ENCODE data around the gene ALOX5AP. TPM values are rescaled to one million over a fixed set of nuclear protein-coding genes. Genes with fewer than 3 reads are reported as not detected.

ALOX5AP gene
- total and polyA plus RNA-seq, 10 of the 15 experiments (the other 5 are each of a cell fraction or from before 2014, with no cell fraction given), result 45.9 to 426 (median 109) TPM

DNA sequence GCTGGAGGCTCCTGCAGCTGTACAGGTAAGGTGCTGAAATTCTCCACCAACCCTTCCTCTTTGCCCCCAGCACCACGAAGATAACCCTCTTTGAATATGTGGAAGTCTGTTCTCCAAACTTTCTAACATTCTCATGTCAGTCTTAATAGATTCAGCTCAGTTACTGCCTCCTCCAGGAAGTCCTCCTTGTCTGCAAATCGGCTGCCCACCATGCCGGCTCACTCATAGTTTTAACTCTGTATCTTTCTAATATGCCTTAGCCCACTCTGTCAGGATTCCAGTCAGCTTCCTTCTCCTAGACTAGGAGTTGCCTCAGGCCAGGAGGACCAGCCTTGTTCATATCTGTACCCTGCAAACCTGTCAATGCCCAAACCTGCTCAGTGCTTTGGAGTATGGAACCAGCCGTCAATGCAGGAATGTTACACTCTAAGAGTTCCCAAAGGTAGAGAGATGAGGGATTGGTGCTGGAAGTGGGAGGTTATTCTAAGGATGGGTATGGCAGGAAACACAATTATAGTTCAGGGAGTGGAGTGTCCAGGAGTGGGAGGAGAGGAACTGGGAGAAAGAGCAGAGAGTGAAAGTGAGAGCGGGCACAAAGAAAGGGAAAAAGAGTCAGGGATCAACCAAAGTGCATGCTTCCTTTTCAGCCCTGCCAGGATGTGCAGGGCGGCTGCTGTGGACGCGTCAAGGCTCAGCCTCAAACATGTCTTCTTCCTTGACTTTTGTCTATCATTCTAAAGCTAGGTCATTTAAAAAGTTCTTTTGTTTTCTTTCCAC is 38.0 kb upstream of the ALOX5AP start:
- intact Hi-C loops (cut with micrococcal nuclease; ENCODE audit: unreplicated experiment) (no loop called here), in situ Hi-C loops (cut with MboI) (no loop called here)
- H2AFZ ChIP-seq (ENCODE audit: control insufficient read depth, low read depth, low read length), result no peak overlapping the region
- no peaks in the 10 kb centered on the region for H3K9me3 ChIP-seq (replicated peaks; ENCODE audit: control insufficient read depth, insufficient read depth, low read length)
- H3K79me2 ChIP-seq (ENCODE audit: control insufficient read depth, insufficient read depth, low read length), result no peaks in the 10 kb centered on the region
- DNase-seq (ENCODE audit: low read depth, low spot score), result no peak
- H3K4me2 ChIP-seq (ENCODE audit: control insufficient read depth, insufficient read depth), result no peak overlapping the region
- no TSS peak for BruUV-seq (replicated peaks)
- CTCF ChIA-PET, result interaction anchor here (0.7 to 0.9 kb wide), 3 partner anchors 10 to 18 kb away, joined by 3 to 4 read pairs (median 3); no protein-coding TSS in a partner anchor
- SMC1A ChIA-PET (ENCODE audit: uncharacterized antibody, unreplicated experiment), result interaction anchor here (0.9 to 1.7 kb wide), 5 partner anchors 7 to 39 kb away, joined by 3 to 4 read pairs (median 3); no protein-coding TSS in a partner anchor
- H3K4me1 ChIP-seq (ENCODE audit: control insufficient read depth, insufficient read depth, low read length), result peaks cover 9% of the 10 kb centered on the region
- H3K9ac ChIP-seq (ENCODE audit: control insufficient read depth, insufficient read depth, low read length), result no peak overlapping the region
- H4K20me1 ChIP-seq (ENCODE audit: control insufficient read depth, insufficient read depth), result no peaks in the 10 kb centered on the region
- TF ChIP-seq EZH2 (IDR thresholded peaks at IDR 0.05; ENCODE audit: borderline replicate concordance, control insufficient read depth, low read depth, low read length), result no peak
- no peak for TF ChIP-seq RBBP5 (conservative IDR thresholded peaks at IDR 0.05)
- TF ChIP-seq, protein P1, sequence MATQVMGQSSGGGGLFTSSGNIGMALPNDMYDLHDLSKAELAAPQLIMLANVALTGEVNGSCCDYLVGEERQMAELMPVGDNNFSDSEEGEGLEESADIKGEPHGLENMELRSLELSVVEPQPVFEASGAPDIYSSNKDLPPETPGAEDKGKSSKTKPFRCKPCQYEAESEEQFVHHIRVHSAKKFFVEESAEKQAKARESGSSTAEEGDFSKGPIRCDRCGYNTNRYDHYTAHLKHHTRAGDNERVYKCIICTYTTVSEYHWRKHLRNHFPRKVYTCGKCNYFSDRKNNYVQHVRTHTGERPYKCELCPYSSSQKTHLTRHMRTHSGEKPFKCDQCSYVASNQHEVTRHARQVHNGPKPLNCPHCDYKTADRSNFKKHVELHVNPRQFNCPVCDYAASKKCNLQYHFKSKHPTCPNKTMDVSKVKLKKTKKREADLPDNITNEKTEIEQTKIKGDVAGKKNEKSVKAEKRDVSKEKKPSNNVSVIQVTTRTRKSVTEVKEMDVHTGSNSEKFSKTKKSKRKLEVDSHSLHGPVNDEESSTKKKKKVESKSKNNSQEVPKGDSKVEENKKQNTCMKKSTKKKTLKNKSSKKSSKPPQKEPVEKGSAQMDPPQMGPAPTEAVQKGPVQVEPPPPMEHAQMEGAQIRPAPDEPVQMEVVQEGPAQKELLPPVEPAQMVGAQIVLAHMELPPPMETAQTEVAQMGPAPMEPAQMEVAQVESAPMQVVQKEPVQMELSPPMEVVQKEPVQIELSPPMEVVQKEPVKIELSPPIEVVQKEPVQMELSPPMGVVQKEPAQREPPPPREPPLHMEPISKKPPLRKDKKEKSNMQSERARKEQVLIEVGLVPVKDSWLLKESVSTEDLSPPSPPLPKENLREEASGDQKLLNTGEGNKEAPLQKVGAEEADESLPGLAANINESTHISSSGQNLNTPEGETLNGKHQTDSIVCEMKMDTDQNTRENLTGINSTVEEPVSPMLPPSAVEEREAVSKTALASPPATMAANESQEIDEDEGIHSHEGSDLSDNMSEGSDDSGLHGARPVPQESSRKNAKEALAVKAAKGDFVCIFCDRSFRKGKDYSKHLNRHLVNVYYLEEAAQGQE (IDR thresholded peaks at IDR 0.05; ENCODE audit: low read depth, low read length), result no peak
- TF ChIP-seq KLF5 (IDR thresholded peaks at IDR 0.05; ENCODE audit: partially characterized antibody), result no peak
- TF ChIP-seq, protein P2, sequence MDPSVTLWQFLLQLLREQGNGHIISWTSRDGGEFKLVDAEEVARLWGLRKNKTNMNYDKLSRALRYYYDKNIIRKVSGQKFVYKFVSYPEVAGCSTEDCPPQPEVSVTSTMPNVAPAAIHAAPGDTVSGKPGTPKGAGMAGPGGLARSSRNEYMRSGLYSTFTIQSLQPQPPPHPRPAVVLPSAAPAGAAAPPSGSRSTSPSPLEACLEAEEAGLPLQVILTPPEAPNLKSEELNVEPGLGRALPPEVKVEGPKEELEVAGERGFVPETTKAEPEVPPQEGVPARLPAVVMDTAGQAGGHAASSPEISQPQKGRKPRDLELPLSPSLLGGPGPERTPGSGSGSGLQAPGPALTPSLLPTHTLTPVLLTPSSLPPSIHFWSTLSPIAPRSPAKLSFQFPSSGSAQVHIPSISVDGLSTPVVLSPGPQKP (IDR thresholded peaks at IDR 0.05; ENCODE audit: low read depth, low read length), result no peak
- TF ChIP-seq CBX5 (IDR thresholded peaks at IDR 0.05; ENCODE audit: low read depth), result no peak
- TF ChIP-seq DPF2 (IDR thresholded peaks at IDR 0.05), result no peak
- TF ChIP-seq SIN3A (IDR thresholded peaks at IDR 0.05; ENCODE audit: low read depth, low read length), result no peak
- TF ChIP-seq HCFC1 (IDR thresholded peaks at IDR 0.05; ENCODE audit: low read length), result no peak
- no peak for TF ChIP-seq HDGF (IDR thresholded peaks at IDR 0.05)
- no peak for TF ChIP-seq BCL11A (IDR thresholded peaks at IDR 0.05; ENCODE audit: low read depth, low read length)
- TF ChIP-seq TAF1 (IDR thresholded peaks at IDR 0.05; ENCODE audit: borderline replicate concordance, low read depth, low read length), result no peak
- no peak for TF ChIP-seq NR2F1 (conservative IDR thresholded peaks at IDR 0.05)
- no peak for TF ChIP-seq HDAC2 (IDR thresholded peaks at IDR 0.05)
- TF ChIP-seq NR2C2 (IDR thresholded peaks at IDR 0.05; ENCODE audit: borderline replicate concordance, control insufficient read depth, insufficient read length, low read depth), result no peak
- TF ChIP-seq, protein P3, sequence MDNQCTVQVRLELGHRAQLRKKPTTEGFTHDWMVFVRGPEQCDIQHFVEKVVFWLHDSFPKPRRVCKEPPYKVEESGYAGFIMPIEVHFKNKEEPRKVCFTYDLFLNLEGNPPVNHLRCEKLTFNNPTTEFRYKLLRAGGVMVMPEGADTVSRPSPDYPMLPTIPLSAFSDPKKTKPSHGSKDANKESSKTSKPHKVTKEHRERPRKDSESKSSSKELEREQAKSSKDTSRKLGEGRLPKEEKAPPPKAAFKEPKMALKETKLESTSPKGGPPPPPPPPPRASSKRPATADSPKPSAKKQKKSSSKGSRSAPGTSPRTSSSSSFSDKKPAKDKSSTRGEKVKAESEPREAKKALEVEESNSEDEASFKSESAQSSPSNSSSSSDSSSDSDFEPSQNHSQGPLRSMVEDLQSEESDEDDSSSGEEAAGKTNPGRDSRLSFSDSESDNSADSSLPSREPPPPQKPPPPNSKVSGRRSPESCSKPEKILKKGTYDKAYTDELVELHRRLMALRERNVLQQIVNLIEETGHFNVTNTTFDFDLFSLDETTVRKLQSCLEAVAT (IDR thresholded peaks at IDR 0.05), result no peak
- TF ChIP-seq, protein P4, sequence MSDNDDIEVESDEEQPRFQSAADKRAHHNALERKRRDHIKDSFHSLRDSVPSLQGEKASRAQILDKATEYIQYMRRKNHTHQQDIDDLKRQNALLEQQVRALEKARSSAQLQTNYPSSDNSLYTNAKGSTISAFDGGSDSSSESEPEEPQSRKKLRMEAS (IDR thresholded peaks at IDR 0.05; ENCODE audit: low read depth, low read length), result no peak
- H3K27ac ChIP-seq (ENCODE audit: control insufficient read depth, insufficient read depth), result no peak overlapping the region
- POLR2A ChIA-PET, result no interaction called here
- no peak for ATAC-seq
- H3K4me3 ChIP-seq, result no peak overlapping the region
- 69% methylated on average over 8 of the region's 8 CpGs for WGBS (ENCODE audit: insufficient coverage, insufficient replicate concordance, low lambda C conversion rate, missing lambda C conversion rate)
- RAD21 ChIA-PET (ENCODE audit: unreplicated experiment), result interaction anchor here (0.6 to 0.8 kb wide), 2 partner anchors 11 to 38 kb away, joined by 3 to 4 read pairs; partner anchors contain the start of gene ALOX5AP
- no peaks in the 10 kb centered on the region; a peak in 1 of 4 replicates for H3K27me3 ChIP-seq (replicated peaks in 1 of 2; ENCODE audit: control insufficient read depth in 2 of 2, insufficient read depth in 2 of 2, low read length in 1 of 2)
- no peaks in the 10 kb centered on the region for H3K36me3 ChIP-seq (ENCODE audit: control insufficient read depth in 2 of 2, insufficient read depth in 2 of 2, low read length in 1 of 2)
- no peak for FAIRE-seq

Measured in GM12878 (cell line).